ENCODE measurements around the gene DDX1. TPM values are rescaled to one million over a fixed set of nuclear protein-coding genes. Genes with fewer than 3 reads are reported as not detected.
"Not testable (repeated sequence)": the region's sequence is repeated elsewhere in the genome, so short reads cannot be mapped to it uniquely, and the experiment has no call there.

DDX1 gene
- 10 to 100 TPM; 70.2 to 72.1 TPM for total RNA-seq

GRCh38 chr2:15591692-15592463, at the start of gene DDX1:
TSS of gene DDX1 (plus strand) at chr2:15591868. CDS start at chr2:15591934, 66 bp downstream.
- no peaks in the 10 kb centered on the region for H3K9me3 Mint-ChIP-seq (ENCODE audit: insufficient read depth)
- H3K27ac Mint-ChIP-seq: peak within 1 kb of the TSS; percentile 88
- no peaks in the 10 kb centered on the region for H3K27me3 Mint-ChIP-seq (ENCODE audit: low read depth)
- H3K4me1 Mint-ChIP-seq (ENCODE audit: low read depth): peaks cover 33% of the 10 kb centered on the region
- CTCF ChIA-PET: interaction anchor here (0.8 to 1.2 kb wide), 2 partner anchors 15 to 118 kb away, joined by 3 to 6 read pairs; no protein-coding TSS in a partner anchor
- ATAC-seq (peak; percentile 97), DNase-seq (peak; percentile 86)
- peaks cover 20% of the 10 kb centered on the region for H3K36me3 Mint-ChIP-seq (ENCODE audit: low read depth)
- POLR2A ChIA-PET: interaction anchor here (0.6 to 2.1 kb wide), 4 partner anchors 30 to 598 kb away, joined by 3 to 8 read pairs (median 4); partner anchors contain the start of gene NBAS
- peak within 1 kb of the TSS; percentile 82 for H3K4me3 Mint-ChIP-seq

- H3K4me3 Mint-ChIP-seq; ATAC-seq; POLR2A ChIA-PET; CTCF ChIA-PET; H3K36me3 Mint-ChIP-seq (ENCODE audit: low read depth); H3K27me3 Mint-ChIP-seq (ENCODE audit: low read depth); H3K9me3 Mint-ChIP-seq (ENCODE audit: insufficient read depth); H3K4me1 Mint-ChIP-seq (ENCODE audit: low read depth); H3K27ac Mint-ChIP-seq; DNase-seq: not testable (repeated sequence)
Observed at GRCh38 chr2:15542269-15542668, 49.4 kb upstream of the DDX1 start.

GRCh38 chr2:15543053-15543452, 48.6 kb upstream of the DDX1 start:
- DNase-seq (no peak), ATAC-seq (no peak)
- Mint-ChIP-seq H3K9me3 (ENCODE audit: insufficient read depth) (no peaks in the 10 kb centered on the region), H3K27me3 (ENCODE audit: low read depth) (no peaks in the 10 kb centered on the region), H3K36me3 (ENCODE audit: low read depth) (peaks cover 5% of the 10 kb centered on the region), H3K27ac (no peak overlapping the region), H3K4me3 (no peak overlapping the region), H3K4me1 (ENCODE audit: low read depth) (peaks cover 9% of the 10 kb centered on the region)
- ChIA-PET POLR2A (no interaction called here), CTCF (no interaction called here)

GRCh38 chr2:15543541-15543940, 48.1 kb upstream of the DDX1 start:
- POLR2A ChIA-PET: no interaction called here
- Mint-ChIP-seq H3K9me3 (ENCODE audit: insufficient read depth) (no peaks in the 10 kb centered on the region), H3K27me3 (ENCODE audit: low read depth) (no peaks in the 10 kb centered on the region), H3K4me3 (no peak overlapping the region), H3K4me1 (ENCODE audit: low read depth) (peaks cover 9% of the 10 kb centered on the region), H3K36me3 (ENCODE audit: low read depth) (peaks cover 6% of the 10 kb centered on the region), H3K27ac (no peak overlapping the region)
- DNase-seq: no peak
- CTCF ChIA-PET: no interaction called here
- no peak for ATAC-seq

GRCh38 chr2:15544227-15544626, 47.4 kb upstream of the DDX1 start:
- no peak overlapping the region for H3K4me3 Mint-ChIP-seq
- CTCF ChIA-PET: no interaction called here

GRCh38 chr2:15546297-15547098, 45.2 kb upstream of the DDX1 start:
- H3K27ac Mint-ChIP-seq: no peak overlapping the region
- ATAC-seq: no peak
- no peaks in the 10 kb centered on the region for H3K27me3 Mint-ChIP-seq (ENCODE audit: low read depth)
- no peak for DNase-seq
- no peaks in the 10 kb centered on the region for H3K4me1 Mint-ChIP-seq (ENCODE audit: low read depth)
- no peaks in the 10 kb centered on the region for H3K9me3 Mint-ChIP-seq (ENCODE audit: insufficient read depth)
- CTCF ChIA-PET: interaction anchor here (0.6 to 2.2 kb wide), 11 partner anchors 8 to 366 kb away, joined by 3 to 9 read pairs (median 4); partner anchors contain the start of gene NBAS
- POLR2A ChIA-PET: no interaction called here
- H3K36me3 Mint-ChIP-seq (ENCODE audit: low read depth): peaks cover 8% of the 10 kb centered on the region
- H3K4me3 Mint-ChIP-seq: no peak overlapping the region

More at GRCh38 chr2:15544227-15544626, 47.4 kb upstream of the DDX1 start:
- no peak for ATAC-seq
- Mint-ChIP-seq H3K9me3 (ENCODE audit: insufficient read depth) (no peaks in the 10 kb centered on the region), H3K27ac (no peak overlapping the region), H3K27me3 (ENCODE audit: low read depth) (no peaks in the 10 kb centered on the region), H3K36me3 (ENCODE audit: low read depth) (peaks cover 10% of the 10 kb centered on the region), H3K4me1 (ENCODE audit: low read depth) (peaks cover 9% of the 10 kb centered on the region)
- POLR2A ChIA-PET: no interaction called here
- DNase-seq: no peak

- ChIA-PET POLR2A (no interaction called here), CTCF (interaction anchor here (0.7 to 2.2 kb wide), 6 partner anchors 9 to 367 kb away, joined by 3 to 9 read pairs (median 4); partner anchors contain the start of gene NBAS)
- Mint-ChIP-seq H3K36me3 (ENCODE audit: low read depth) (peaks cover 11% of the 10 kb centered on the region), H3K4me3 (no peak overlapping the region), H3K27ac (no peak overlapping the region), H3K9me3 (ENCODE audit: insufficient read depth) (no peaks in the 10 kb centered on the region), H3K4me1 (ENCODE audit: low read depth) (no peaks in the 10 kb centered on the region), H3K27me3 (ENCODE audit: low read depth) (no peaks in the 10 kb centered on the region)
- no peak for ATAC-seq
- DNase-seq: no peak
Observed at GRCh38 chr2:15547115-15547876, 44.4 kb upstream of the DDX1 start.

GRCh38 chr2:15548974-15549373, 42.7 kb upstream of the DDX1 start:
- Mint-ChIP-seq H3K9me3 (ENCODE audit: insufficient read depth) (no peaks in the 10 kb centered on the region), H3K36me3 (ENCODE audit: low read depth) (peaks cover 16% of the 10 kb centered on the region), H3K4me3 (no peak overlapping the region), H3K27me3 (ENCODE audit: low read depth) (no peaks in the 10 kb centered on the region), H3K4me1 (ENCODE audit: low read depth) (no peaks in the 10 kb centered on the region), H3K27ac (no peak overlapping the region)
- DNase-seq: no peak
- ChIA-PET CTCF (no interaction called here), POLR2A (no interaction called here)
- no peak for ATAC-seq

GRCh38 chr2:15553519-15553918, 38.1 kb upstream of the DDX1 start:
- no peaks in the 10 kb centered on the region for H3K9me3 Mint-ChIP-seq (ENCODE audit: insufficient read depth)
- CTCF ChIA-PET: interaction anchor here (1.2 kb wide), 1 partner anchor 24 kb away, joined by 3 read pairs; no protein-coding TSS in a partner anchor
- peaks cover 22% of the 10 kb centered on the region for H3K36me3 Mint-ChIP-seq (ENCODE audit: low read depth)
- H3K27ac Mint-ChIP-seq: no peak overlapping the region
- peaks cover 6% of the 10 kb centered on the region for H3K4me1 Mint-ChIP-seq (ENCODE audit: low read depth)
- no peaks in the 10 kb centered on the region for H3K27me3 Mint-ChIP-seq (ENCODE audit: low read depth)
- DNase-seq (no peak), ATAC-seq (no peak)
- POLR2A ChIA-PET: no interaction called here
- no peak overlapping the region for H3K4me3 Mint-ChIP-seq

GRCh38 chr2:15553951-15554350, 37.7 kb upstream of the DDX1 start:
- H3K27me3 Mint-ChIP-seq (ENCODE audit: low read depth): no peaks in the 10 kb centered on the region
- DNase-seq (no peak), ATAC-seq (no peak)
- peaks cover 7% of the 10 kb centered on the region for H3K4me1 Mint-ChIP-seq (ENCODE audit: low read depth)
- POLR2A ChIA-PET: no interaction called here
- no peak overlapping the region for H3K27ac Mint-ChIP-seq
- H3K36me3 Mint-ChIP-seq (ENCODE audit: low read depth): peaks cover 18% of the 10 kb centered on the region
- CTCF ChIA-PET: interaction anchor here (1.2 kb wide), 1 partner anchor 24 kb away, joined by 3 read pairs; no protein-coding TSS in a partner anchor
- H3K9me3 Mint-ChIP-seq (ENCODE audit: insufficient read depth): no peaks in the 10 kb centered on the region
- no peak overlapping the region for H3K4me3 Mint-ChIP-seq

- Mint-ChIP-seq H3K4me1 (ENCODE audit: low read depth) (peaks cover 14% of the 10 kb centered on the region), H3K9me3 (ENCODE audit: insufficient read depth) (no peaks in the 10 kb centered on the region), H3K27ac (no peak overlapping the region), H3K27me3 (ENCODE audit: low read depth) (no peaks in the 10 kb centered on the region), H3K4me3 (no peak overlapping the region), H3K36me3 (ENCODE audit: low read depth) (peaks cover 15% of the 10 kb centered on the region)
- POLR2A ChIA-PET: no interaction called here
- DNase-seq (no peak), ATAC-seq (no peak)
- CTCF ChIA-PET: interaction anchor here (1.2 kb wide), 1 partner anchor 23 kb away, joined by 3 read pairs; no protein-coding TSS in a partner anchor
Observed at GRCh38 chr2:15554525-15555218, 37.0 kb upstream of the DDX1 start.
